ENCODE results near the gene EXOC3.

DNA sequence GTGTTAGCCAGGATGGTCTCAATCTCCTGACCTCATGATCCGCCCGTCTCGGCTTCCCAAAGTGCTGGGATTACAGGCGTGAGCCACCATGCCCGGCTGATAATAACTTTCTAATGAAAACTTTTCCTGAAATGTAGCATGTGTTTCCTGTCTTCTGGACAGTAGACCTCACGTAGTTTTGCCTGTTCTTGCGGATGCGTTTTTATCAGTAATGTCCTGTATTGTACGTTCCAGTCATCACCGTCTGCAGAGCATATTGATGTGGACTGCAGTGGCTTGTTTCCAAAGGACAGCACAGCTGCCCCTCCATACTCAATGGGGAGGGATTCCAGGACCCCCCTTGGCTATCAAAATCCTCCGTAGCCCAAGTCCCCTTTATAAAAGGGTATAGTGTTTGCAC is 12.8 kb downstream of the EXOC3 start:
- TF ChIP-seq CTCF (IDR thresholded peaks at IDR 0.05): no peak
- no peak for TF ChIP-seq POLR2A (IDR thresholded peaks at IDR 0.05)
